HCT116 (cell line): ENCODE data around the gene CAV2. TPM values are rescaled to one million over a fixed set of nuclear protein-coding genes. Genes with fewer than 3 reads are reported as not detected.
A peak's percentile ranks its signal among the peaks of the same experiment; 100 is the strongest.

Experiments
- ATAC-seq: fragments of 200-7000 bp; cut with Tn5 transposase; 2 replicates; pipeline ENCODE4 v1.9.1; 2020; ENCODE audit warnings: mild to moderate bottlenecking, moderate library complexity
- BruUV-seq: library from RNA; stranded (reverse); fragments of 400-500 nt; replicated peaks from 2 replicates; lab custom pipeline; 2021; lab: Mats Ljungman, UMichigan
- CTCF ChIA-PET: fragments of 300-600 bp; sonication (Branson Sonifier 250); formaldehyde crosslinking; loops from one replicate; lab custom pipeline; 2021; ENCODE audit warnings: antibody characterized with exemption; lab: Charles Lee
- POLR2A ChIA-PET: fragments of 300-600, 350-600 bp; sonication (Branson Sonifier 250); formaldehyde crosslinking; loops from one replicate; lab custom pipeline; 2021; ENCODE audit warnings: antibody characterized with exemption; lab: Charles Lee
- RAD21 ChIA-PET, 2 experiments: fragments of 300-600 bp; sonication (Branson Sonifier 250); formaldehyde crosslinking; loops; one replicate each; lab custom pipeline; 2023; ENCODE audit warnings: low total read pairs in 2 of 2; ENCODE audit not compliant: uncharacterized antibody in 2 of 2, unreplicated experiment in 2 of 2, low non-redundant PET in 1 of 2; lab: Charles Lee
- DNase-seq: peaks from one replicate; pipeline ENCODE4 v3.0.0-alpha.2; 2010; ENCODE audit warnings: low read depth, low spot score
- H2AFZ ChIP-seq: fragments of 200-600 bp; shearing (Covaris generic), sonication (generic); 2 replicates; pipeline ENCODE4 v1.6.1; 2017; ENCODE audit warnings: low read depth, mixed run types, mixed read lengths, antibody characterized with exemption, low read length; ENCODE audit not compliant: poor library complexity, severe bottlenecking
- H3K27ac ChIP-seq: 2 replicates; pipeline ENCODE4 v1.5.1; 2012; ENCODE audit warnings: low read depth, low read length
- H3K27me3 ChIP-seq: fragments of 200-600 bp; sonication (generic); 2 replicates; pipeline ENCODE4 v1.6.1; 2016; ENCODE audit warnings: mixed run types, low read length, mixed read lengths; ENCODE audit not compliant: insufficient read depth
- H3K36me3 ChIP-seq, 2 experiments: fragments of 200-500 bp in 1 of 2; fragments of 200-600 bp in 1 of 2; sonication (Bioruptor generic) in 1 of 2; sonication (generic) in 1 of 2; 2 replicates each; pipeline versions ENCODE4 v1.5.1 to v1.6.1; 2014 to 2016; ENCODE audit warnings: low read length in 2 of 2, inconsistent platforms in 1 of 2, mixed read lengths in 1 of 2, mixed run types in 1 of 2; ENCODE audit not compliant: insufficient read depth in 2 of 2, control insufficient read depth in 1 of 2
- H3K4me1 ChIP-seq, 2 experiments: fragments of 200-600 bp in 1 of 2; sonication (generic) in 1 of 2; 2 replicates each; pipeline versions ENCODE4 v1.5.1 to v1.6.1; 2012 to 2017; ENCODE audit warnings: low read length in 2 of 2, inconsistent platforms in 1 of 2, mild to moderate bottlenecking in 1 of 2, mixed read lengths in 1 of 2, mixed run types in 1 of 2, moderate library complexity in 1 of 2; ENCODE audit not compliant: insufficient read depth in 2 of 2, control insufficient read depth in 1 of 2
- H3K4me2 ChIP-seq: fragments of 200-600 bp; sonication (generic); 2 replicates; pipeline ENCODE4 v1.6.1; 2017; ENCODE audit warnings: mixed run types, low read length, mixed read lengths
- H3K4me3 ChIP-seq, 2 experiments: fragments of 200-600 bp in 1 of 2; sonication (generic) in 1 of 2; replicated peaks in 1 of 2; 2 replicates each; pipeline ENCODE4 v1.5.1; 2011 to 2016; ENCODE audit warnings: low read length in 2 of 2, control low read depth in 1 of 2, low read depth in 1 of 2, mild to moderate bottlenecking in 1 of 2, mixed read lengths in 1 of 2, mixed run types in 1 of 2
- H3K79me2 ChIP-seq: fragments of 200-600 bp; sonication (generic); 2 replicates; pipeline ENCODE4 v1.6.1; 2017; ENCODE audit warnings: mild to moderate bottlenecking, mixed run types, low read length, moderate library complexity, mixed read lengths; ENCODE audit not compliant: insufficient read depth
- H3K9ac ChIP-seq: fragments of 200-600 bp; sonication (generic); 2 replicates; pipeline ENCODE4 v1.6.1; 2016; ENCODE audit warnings: low read length, mixed read lengths
- H3K9me2 ChIP-seq: fragments of 200-600 bp; sonication (generic), shearing (Covaris generic); 2 replicates; pipeline ENCODE4 v1.6.1; 2017; ENCODE audit warnings: mixed run types, mild to moderate bottlenecking, moderate library complexity; ENCODE audit not compliant: insufficient read depth
- H3K9me3 ChIP-seq, 2 experiments: fragments of 200-500 bp in 1 of 2; fragments of 200-600 bp in 1 of 2; sonication (Bioruptor generic) in 1 of 2; sonication (generic) in 1 of 2; 2 replicates each; pipeline ENCODE4 v1.6.1; 2014 to 2017; ENCODE audit warnings: low read length in 2 of 2, mixed read lengths in 2 of 2, inconsistent platforms in 1 of 2, low read depth in 1 of 2, mild to moderate bottlenecking in 1 of 2, mixed run types in 1 of 2, moderate library complexity in 1 of 2; ENCODE audit not compliant: control insufficient read depth in 1 of 2, insufficient read depth in 1 of 2
- H4K20me1 ChIP-seq: fragments of 200-600 bp; sonication (generic), shearing (Covaris generic); 2 replicates; pipeline ENCODE4 v1.6.1; 2017; ENCODE audit warnings: mixed run types, mild to moderate bottlenecking, moderate library complexity; ENCODE audit not compliant: insufficient read depth
- ATF3 ChIP-seq: IDR thresholded peaks from 2 replicates; pipeline ENCODE4 v1.6.1; 2012
- CEBPB ChIP-seq: IDR thresholded peaks from 2 replicates; pipeline ENCODE4 v1.6.1; 2012; ENCODE audit warnings: low read depth
- EGR1 ChIP-seq: IDR thresholded peaks from 2 replicates; pipeline ENCODE4 v1.6.1; 2012; ENCODE audit warnings: low read depth
- ELF1 ChIP-seq: IDR thresholded peaks from 2 replicates; pipeline ENCODE4 v1.6.1; 2012; ENCODE audit warnings: low read depth, borderline replicate concordance
- EZH2 ChIP-seq: fragments of 200-600 bp; sonication (generic); IDR thresholded peaks from 2 replicates; pipeline ENCODE4 v1.6.1; 2017; ENCODE audit warnings: antibody characterized with exemption, mixed run types
- FOSL1 ChIP-seq: IDR thresholded peaks from 2 replicates; pipeline ENCODE4 v1.6.1; 2012; ENCODE audit warnings: low read depth
- MAX ChIP-seq: IDR thresholded peaks from 2 replicates; pipeline ENCODE4 v1.6.1; 2012
- POLR2A ChIP-seq: IDR thresholded peaks from 2 replicates; pipeline ENCODE4 v1.7.0; 2011; ENCODE audit warnings: borderline replicate concordance; ENCODE audit not compliant: insufficient read depth, insufficient read length; ENCODE audit errors: extremely low read depth
- RAD21 ChIP-seq: IDR thresholded peaks from 2 replicates; pipeline ENCODE4 v1.6.1; 2012; ENCODE audit warnings: low read depth, mild to moderate bottlenecking
- REST ChIP-seq: IDR thresholded peaks from 2 replicates; pipeline ENCODE4 v1.6.1; 2012; ENCODE audit warnings: low read depth
- SP1 ChIP-seq: IDR thresholded peaks from 2 replicates; pipeline ENCODE4 v1.6.1; 2012; ENCODE audit warnings: low read depth
- SRF ChIP-seq: IDR thresholded peaks from 2 replicates; pipeline ENCODE4 v1.6.1; 2012; ENCODE audit warnings: low read depth
- TCF7L2 ChIP-seq: IDR thresholded peaks from 2 replicates; pipeline ENCODE4 v1.7.0; 2011; ENCODE audit warnings: borderline replicate concordance, inconsistent platforms; ENCODE audit not compliant: insufficient read depth, insufficient read length; ENCODE audit errors: extremely low read depth
- YY1 ChIP-seq: IDR thresholded peaks from 2 replicates; pipeline ENCODE4 v1.6.1; 2011; ENCODE audit warnings: low read length, low read depth, moderate library complexity, mild to moderate bottlenecking; ENCODE audit not compliant: insufficient replicate concordance; ENCODE audit errors: extremely low read depth
- ZFX ChIP-seq: fragments of 450-650 bp; IDR thresholded peaks from 2 replicates; pipeline ENCODE4 v1.6.1; 2017
- intact Hi-C: fragments of 100-400 bp; cut with micrococcal nuclease; formaldehyde crosslinking; loops from 2 replicates; pipeline ENCODE4 v1.10.0; 2022
- total RNA-seq: library from RNA; stranded (reverse); gene quantifications from one replicate; pipeline ENCODE4 v1.2.1, GENCODE V29; 2021; ENCODE audit not compliant: unreplicated experiment

Gene CAV2
- total RNA-seq, 1 experiment from 2014 or later, result 157 TPM

GRCh38 chr7:116449950-116450349 lies 49.6 kb upstream of the CAV2 start:
- Histone ChIP-seq H2AFZ (no peak overlapping the region), H4K20me1 (no peaks in the 10 kb centered on the region), H3K36me3 (0 out of 4 replicates have a peak, but pooled peaks cover 0 to 4% of the 10 kb centered on the region in 2 experiments), H3K9me2 (no peaks in the 10 kb centered on the region), H3K9ac (no peak overlapping the region), H3K9me3 (no peaks in the 10 kb centered on the region), H3K79me2 (peaks cover 13% of the 10 kb centered on the region), H3K4me1 (peaks cover 35 to 89% of the 10 kb centered on the region in 2 experiments), H3K27ac (peak overlapping the region; percentile 36; the same call in 1 of the 2 replicates), H3K4me3 (no peak overlapping the region), H3K4me2 (no peak overlapping the region), H3K27me3 (no peaks in the 10 kb centered on the region)
- BruUV-seq, result no TSS peak
- TF ChIP-seq RAD21 (no peak), MAX (no peak), FOSL1 (no peak), ATF3 (no peak), ELF1 (no peak), EGR1 (no peak), SP1 (no peak), TCF7L2 (no peak), CEBPB (no peak), REST (no peak), SRF (no peak), EZH2 (no peak), POLR2A (no peak), ZFX (no peak), YY1 (no peak)
- DNase-seq (no peak), ATAC-seq (no peak)
- CTCF ChIA-PET, result no interaction called here
- RAD21 ChIA-PET, result interaction anchor here in 1 of 2 experiments (0.6 to 0.7 kb wide), 2 partner anchors 78 to 190 kb away, joined by 3 to 4 read pairs; no protein-coding TSS in a partner anchor
- POLR2A ChIA-PET, result interaction anchor here (0.7 to 1.0 kb wide), 2 partner anchors 67 to 78 kb away, joined by 3 read pairs; no protein-coding TSS in a partner anchor
- intact Hi-C loops, result no loop called here
